GM19043 (cell line): Measurements from ENCODE around the gene AKT3.

ENCODE experiments used
- ATAC-seq: cut with Tn5 transposase; IDR thresholded peaks from one replicate; pipeline ENCODE4 v1.9.1; 2021; ENCODE audit warnings: low read depth; ENCODE audit not compliant: unreplicated experiment

AKT3 gene

GRCh38 chr1:243473227-243474135 lies 376.6 kb downstream of the AKT3 start:
- ATAC-seq, result no peak

DNA sequence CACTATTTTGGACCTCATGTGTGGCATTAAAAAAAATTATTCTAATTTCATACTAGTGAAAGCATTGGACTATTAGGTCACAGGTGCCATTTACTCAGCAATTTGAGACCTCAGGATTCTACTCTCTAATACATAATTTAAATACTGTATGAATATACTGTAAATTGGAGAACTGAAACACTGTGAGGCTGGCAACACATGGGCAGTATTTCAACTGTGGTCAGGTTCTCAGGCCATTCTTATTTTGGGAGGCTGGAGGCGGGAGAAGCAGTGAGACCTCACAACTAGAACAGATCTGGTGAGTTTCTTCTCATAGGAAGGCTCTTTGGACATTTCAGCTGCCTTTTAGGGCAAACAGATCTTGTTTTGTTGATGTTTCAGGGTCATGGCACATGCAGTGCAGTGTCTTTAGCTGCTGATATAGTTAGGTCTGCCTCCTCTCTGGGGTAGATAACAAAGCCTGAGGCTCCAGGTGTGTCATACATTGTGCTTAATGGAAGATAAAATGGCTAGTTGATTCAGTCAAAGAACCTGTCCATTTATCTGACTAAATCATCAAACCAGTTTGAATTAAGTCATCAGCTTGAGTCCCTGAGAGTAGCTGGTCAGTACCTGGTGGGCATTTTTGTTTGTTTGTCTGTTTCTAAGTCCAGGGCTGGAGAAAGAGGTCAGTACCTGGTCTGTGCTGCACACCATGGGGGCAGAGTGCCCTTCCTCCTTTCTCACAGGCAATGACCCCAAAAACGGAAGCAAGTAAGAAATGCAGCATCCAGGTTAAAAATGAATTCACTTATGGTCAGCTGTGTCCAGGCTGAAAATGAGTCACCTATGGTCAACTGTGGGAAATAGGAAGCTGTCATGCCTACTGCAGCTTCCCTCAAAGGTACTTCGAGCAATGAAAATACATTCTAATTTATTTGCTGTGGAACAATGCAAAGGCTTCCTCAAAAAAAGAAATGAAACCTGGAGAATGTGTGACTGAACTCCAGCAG lies 378.0 kb downstream of the AKT3 start:
- ATAC-seq, result peak; percentile 75

GRCh38 chr1:243471026-243471685 lies 378.9 kb downstream of the AKT3 start:
- ATAC-seq, result no peak

GRCh38 chr1:243470502-243470901 lies 379.5 kb downstream of the AKT3 start:
- no peak for ATAC-seq

DNA sequence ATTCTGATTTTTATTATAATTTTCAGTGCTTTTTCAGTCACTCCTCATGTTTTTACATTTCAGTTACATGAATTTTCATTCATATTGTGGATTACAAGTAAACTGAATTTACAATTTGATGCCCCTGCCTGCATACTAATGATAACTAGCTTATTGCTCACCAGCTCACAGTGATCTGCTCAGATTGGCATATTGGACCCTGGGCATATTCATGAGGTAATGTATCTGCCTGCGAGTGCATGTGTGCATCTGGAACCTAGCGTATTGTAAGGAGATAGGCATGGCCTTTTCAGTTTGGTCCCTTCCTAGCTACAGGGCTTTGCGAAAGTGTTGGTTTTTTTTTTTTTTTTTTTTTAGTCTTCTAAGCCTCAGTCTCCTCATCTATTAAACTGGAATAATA lies 380.5 kb downstream of the AKT3 start:
- ATAC-seq, result no peak

- no peak for ATAC-seq
Measured at GRCh38 chr1:243465738-243466137, 384.3 kb downstream of the AKT3 start.

- no peak for ATAC-seq
Measured at GRCh38 chr1:243465081-243465480, 385.0 kb downstream of the AKT3 start.

GRCh38 chr1:243462929-243463697 lies 386.9 kb downstream of the AKT3 start:
- ATAC-seq, result no peak

- ATAC-seq, result no peak
Measured at GRCh38 chr1:243461700-243462099, 388.3 kb downstream of the AKT3 start.

DNA sequence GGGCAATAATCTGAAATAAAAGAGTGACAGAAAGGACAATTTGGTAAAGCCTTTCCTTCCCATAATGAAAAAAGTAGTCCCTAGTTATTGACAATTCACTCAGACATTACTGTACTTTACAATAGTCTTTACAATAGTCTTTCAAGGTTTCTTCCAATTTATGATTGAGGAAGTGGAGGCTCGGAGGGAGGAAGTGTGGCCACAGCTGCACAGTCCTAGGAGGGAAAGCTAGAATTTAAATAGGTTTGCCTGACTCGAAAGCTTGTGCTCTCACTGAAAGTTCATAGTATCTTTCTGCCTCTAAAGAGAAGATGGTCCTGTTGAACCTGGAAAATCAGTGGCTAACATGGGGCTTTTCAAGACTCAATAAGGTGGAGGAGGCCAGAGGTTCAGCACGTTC lies 391.0 kb downstream of the AKT3 start:
- ATAC-seq, result no peak

DNA sequence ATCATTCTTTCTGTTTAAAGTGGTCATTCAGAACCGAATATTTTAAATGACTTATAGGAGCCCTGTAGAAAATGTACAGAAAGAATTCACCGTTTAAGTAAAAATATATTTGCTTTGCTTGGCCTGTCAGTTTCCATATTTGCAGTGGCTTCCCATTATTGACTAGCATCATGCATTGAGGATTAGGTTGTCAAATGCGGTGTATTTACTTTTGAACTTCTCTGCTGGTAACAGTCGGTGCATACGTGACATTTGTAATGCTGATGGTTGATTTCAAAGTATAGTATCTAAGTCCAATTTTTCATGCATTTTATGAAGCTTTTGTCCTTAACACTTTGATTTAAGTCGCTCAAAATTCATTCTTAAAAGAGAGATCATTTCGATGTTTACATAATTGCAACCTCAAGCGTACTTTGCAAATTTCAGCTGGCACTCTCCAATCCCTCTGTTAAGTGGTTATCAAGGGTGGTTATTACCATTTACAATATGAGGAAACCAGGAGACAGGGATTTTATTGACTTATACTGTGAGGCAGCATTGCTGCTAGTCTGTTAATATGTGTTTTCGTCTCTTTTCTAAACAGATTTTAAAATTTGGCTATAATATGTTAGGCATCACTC lies 392.6 kb downstream of the AKT3 start:
- ATAC-seq, result no peak

DNA sequence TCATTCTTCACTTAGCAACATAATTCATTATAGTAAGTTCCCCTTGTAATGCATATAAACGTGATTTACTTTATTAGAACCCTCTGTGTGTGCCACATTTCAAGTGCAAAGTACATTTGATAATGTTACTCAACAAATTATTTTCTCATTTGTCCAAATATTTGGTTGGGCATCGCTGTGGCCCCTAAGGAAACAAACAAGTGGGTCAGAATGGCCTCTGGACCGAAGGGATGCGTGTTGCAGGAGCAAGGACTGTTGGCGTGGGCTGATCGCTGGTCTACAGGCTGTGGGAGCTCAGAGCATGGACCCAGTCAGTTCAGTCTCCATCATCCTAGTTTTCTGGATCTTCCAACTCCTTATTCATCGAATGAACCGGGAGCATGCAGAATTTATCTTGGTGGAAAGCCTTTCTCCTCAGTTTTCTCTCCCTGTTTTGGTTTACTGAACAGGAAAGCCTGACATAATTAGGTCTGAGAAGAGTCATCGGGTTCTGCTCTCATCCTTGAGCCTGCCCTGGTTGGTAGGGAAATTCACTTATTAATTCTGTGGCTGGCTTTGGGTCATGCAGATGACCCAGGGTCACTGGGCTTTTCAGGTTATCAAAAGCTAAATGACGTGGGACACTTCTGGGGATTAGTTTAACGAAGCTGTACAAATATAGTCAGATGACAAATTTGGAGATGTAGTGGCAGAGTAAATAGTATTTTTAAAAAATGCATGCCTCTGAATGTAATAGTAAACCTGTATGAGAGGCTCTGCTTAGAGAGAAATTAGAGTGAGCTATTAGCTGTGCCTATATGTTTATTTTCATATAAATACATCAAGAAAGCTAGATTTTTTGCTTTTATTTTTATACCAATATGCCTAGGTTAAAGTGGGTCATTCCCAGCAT lies 394.0 kb downstream of the AKT3 start:
- no peak for ATAC-seq

DNA sequence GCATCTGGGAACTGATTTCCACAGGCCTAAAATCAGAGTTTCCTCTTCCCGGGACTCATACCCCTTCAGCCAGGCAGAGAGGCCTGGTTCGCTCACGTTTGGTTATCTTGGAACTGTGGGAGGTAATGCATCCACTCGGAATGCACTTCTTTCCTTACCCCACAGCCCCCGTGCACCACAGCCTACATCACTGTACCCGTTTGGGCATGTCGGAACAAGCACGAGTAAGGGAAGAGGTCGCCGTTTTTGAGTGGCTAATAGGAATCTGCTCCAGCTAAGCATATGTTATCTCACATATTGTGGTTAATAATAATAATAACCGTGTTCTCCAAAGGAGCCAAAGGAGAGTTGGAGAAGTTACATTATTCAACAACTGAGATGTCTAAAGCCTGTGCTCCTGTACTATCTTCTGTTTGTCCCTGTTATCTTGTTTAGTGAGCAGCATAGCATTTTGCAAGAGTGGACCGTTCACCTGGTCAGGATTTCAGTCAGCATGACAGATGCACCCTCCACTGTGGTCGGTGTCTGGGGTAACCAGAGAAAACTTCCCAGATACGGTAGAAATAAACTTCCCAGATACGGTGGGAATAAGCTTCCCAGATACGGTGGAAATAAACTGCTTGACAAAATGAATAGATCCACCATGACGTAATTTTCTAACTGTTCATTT lies 395.6 kb downstream of the AKT3 start:
- ATAC-seq, result no peak

GRCh38 chr1:243452092-243452491 lies 398.0 kb downstream of the AKT3 start:
- no peak for ATAC-seq

- ATAC-seq, result no peak
Measured at GRCh38 chr1:243449373-243449772, 400.7 kb downstream of the AKT3 start.

DNA sequence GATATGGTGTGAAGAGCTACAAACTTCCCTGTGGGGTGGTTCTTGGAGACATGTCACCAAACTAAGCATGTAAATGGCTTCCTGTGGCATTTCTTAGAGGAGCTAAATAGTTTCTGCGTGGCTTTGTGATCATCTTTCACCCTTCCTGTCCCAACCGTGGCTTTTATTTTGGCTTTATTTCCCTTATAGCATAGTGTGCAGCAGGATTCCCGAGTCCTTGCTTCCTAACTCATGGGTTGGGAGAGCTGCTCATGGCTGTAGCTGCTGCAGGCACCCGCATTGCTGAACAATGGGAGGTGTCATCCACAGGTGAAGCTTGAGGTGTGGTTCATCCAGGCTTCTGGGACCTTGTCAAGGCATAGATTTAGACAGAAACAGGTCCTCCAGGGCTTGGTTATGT lies 402.2 kb downstream of the AKT3 start:
- ATAC-seq, result no peak

GRCh38 chr1:243447347-243447746 lies 402.7 kb downstream of the AKT3 start:
- ATAC-seq, result no peak

- ATAC-seq, result no peak
Measured at GRCh38 chr1:243443557-243443956, 406.5 kb downstream of the AKT3 start.
